Large intestine (tissue), 3 donors: ENCODE results near the gene AIG1. TPM values are rescaled to one million over a fixed set of nuclear protein-coding genes. Genes with fewer than 3 reads are reported as not detected.
"Not testable (repeated sequence)": the region's sequence is repeated elsewhere in the genome, so short reads cannot be mapped to it uniquely, and the experiment has no call there.

Experiments used
- DNase-seq, 2 donors: peaks; one replicate each; pipeline versions ENCODE4 v3.0.0 to v3.0.0-alpha.2; 2013
- H3K27ac ChIP-seq: one replicate; pipeline ENCODE4 v1.5.1; 2013; ENCODE audit warnings: low read length
- H3K27me3 ChIP-seq: 2 replicates; pipeline ENCODE4 v1.6.1; 2013; ENCODE audit warnings: low read length; ENCODE audit not compliant: control insufficient read depth, insufficient read depth
- H3K36me3 ChIP-seq: 2 replicates; pipeline ENCODE4 v1.6.1; 2013; ENCODE audit warnings: low read length; ENCODE audit not compliant: control insufficient read depth, insufficient read depth
- H3K4me1 ChIP-seq: one replicate; pipeline ENCODE4 v1.6.1; 2013; ENCODE audit warnings: low read length; ENCODE audit not compliant: control insufficient read depth, insufficient read depth
- H3K4me3 ChIP-seq: one replicate; pipeline ENCODE4 v1.5.1; 2013; ENCODE audit warnings: low read length
- H3K9me3 ChIP-seq: one replicate; pipeline ENCODE4 v1.6.1; 2013; ENCODE audit warnings: mild to moderate bottlenecking, low read depth, low read length, moderate library complexity; ENCODE audit not compliant: control insufficient read depth
- WGBS: methylation state at CpG from one replicate; pipeline ENCODE4 v1.1.5; 2013; ENCODE audit warnings: low lambda C conversion rate; ENCODE audit not compliant: insufficient coverage; 5-methylcytosine and 5-hydroxymethylcytosine counted together
- polyA plus RNA-seq: library from polyadenylated mRNA; unstranded; fragments of 120-200 nt; gene quantifications from one replicate; pipeline ENCODE4 v1.2.1, GENCODE V29; 2013

The AIG1 gene
- polyA plus RNA-seq, 1 donor = 180 TPM

DNA sequence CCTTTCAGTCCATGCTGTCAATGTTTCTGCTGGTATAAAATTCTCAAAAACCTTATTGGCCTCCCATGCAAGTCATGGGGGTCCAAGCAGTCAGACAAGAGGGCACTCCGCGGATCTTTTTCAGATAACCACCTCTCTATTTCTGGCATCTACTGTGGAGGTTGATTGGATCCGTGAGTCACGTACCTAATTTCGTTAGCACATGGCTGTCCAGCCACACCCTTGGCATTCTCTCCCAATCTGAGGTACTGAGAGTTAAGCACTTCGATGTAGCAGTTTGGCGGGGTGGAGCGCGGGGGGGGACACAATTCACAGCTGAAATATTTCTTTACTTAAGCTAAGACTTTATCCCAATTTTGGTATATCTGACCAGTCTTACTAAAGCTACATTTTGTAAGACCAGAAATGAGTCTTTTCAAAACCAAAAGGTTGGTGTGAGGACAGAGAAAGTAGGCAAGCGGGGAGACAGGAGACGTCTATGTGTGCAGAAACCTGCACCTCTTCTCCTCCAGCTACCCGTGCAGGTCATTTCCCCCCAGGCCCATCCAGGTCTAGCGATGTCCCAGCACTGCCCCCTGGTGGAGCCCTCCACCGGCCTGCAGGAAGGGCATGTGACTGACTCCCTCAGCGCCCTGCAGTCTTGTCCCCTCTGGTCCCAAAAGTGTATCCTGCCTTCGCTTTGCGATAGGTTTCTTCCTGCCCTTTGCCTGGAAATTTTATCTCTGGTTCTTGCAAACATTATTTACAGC is 276.7 kb downstream of the AIG1 start:
- no peaks in the 10 kb centered on the region for H3K4me1 ChIP-seq
- no peak overlapping the region for H3K27ac ChIP-seq
- WGBS = 87% methylated on average over 3 of the region's 17 CpGs
- no peaks in the 10 kb centered on the region for H3K27me3 ChIP-seq
- peaks cover 13% of the 10 kb centered on the region for H3K36me3 ChIP-seq
- no peak for DNase-seq
- no peak overlapping the region for H3K4me3 ChIP-seq
- peaks cover 3% of the 10 kb centered on the region for H3K9me3 ChIP-seq

DNA sequence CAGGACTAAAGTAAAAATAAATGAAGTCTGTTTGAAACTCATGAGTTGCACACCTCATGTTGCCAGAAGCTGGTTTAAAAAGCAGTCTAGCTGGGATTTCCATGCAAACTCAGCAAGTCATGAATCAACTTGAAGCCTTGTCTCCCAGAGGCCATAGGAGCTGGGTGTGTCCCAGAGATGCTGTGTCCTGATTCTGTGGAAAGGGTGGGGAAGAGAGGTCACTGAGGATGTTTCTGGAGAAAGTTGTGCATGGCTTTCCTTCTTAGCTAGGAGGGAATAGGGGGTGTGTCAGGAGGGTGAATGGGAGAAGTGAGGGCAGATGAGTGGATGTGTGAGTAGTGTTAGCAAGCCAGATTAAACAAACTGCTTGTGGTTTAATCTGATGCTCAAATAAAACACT is 278.5 kb downstream of the AIG1 start:
- no peak overlapping the region for H3K27ac ChIP-seq
- H3K27me3 ChIP-seq = no peaks in the 10 kb centered on the region
- H3K4me3 ChIP-seq = no peak overlapping the region
- DNase-seq = no peak
- H3K9me3 ChIP-seq = peaks cover 3% of the 10 kb centered on the region
- H3K4me1 ChIP-seq = no peaks in the 10 kb centered on the region
- peaks cover 8% of the 10 kb centered on the region for H3K36me3 ChIP-seq

DNA sequence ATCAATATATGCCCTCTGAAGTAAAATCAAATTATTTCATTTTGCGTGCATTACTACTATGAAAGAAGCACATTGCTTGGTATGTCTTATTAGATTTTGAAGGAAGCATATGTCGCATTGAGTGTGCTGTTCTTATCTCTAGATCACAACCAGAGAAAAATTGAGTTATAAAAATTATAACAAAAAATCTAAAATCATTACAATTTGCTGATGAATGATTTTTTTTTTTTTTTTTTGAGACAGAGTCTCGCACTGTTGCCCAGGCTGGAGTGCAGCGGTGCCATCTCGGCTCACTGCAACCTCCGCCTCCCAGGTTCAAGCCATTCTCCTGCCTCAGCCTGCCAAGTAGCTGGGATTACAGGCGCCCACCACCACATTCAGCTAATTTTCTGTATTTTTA is 284.8 kb downstream of the AIG1 start:
- not testable (repeated sequence) for H3K27me3 ChIP-seq, H3K36me3 ChIP-seq, H3K9me3 ChIP-seq, H3K27ac ChIP-seq, H3K4me1 ChIP-seq, DNase-seq, H3K4me3 ChIP-seq
- no CpG with 5 or more reads among the region's 7 CpGs for WGBS

DNA sequence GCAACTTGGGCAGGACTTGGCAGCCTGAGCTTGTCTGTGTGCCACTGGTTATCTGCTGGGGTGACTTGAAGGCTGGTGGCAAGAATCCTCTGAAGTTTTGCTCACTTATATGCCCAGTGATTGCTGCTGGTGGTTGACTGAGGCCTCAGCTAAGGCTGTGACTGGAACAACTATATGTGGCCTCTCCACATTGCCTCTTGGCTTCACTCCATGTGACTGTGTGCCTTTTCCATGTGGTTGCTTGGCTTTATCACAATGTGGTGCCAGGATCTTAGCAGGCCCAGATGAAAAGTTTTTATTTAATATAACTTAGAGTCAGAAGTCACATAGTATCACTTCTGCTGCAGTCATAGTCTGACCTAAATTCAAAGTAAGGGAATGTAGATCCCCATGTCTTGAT is 285.3 kb downstream of the AIG1 start:
- peaks cover 8% of the 10 kb centered on the region for H3K9me3 ChIP-seq
- no peaks in the 10 kb centered on the region for H3K27me3 ChIP-seq
- no peak overlapping the region for H3K27ac ChIP-seq
- H3K4me1 ChIP-seq = no peaks in the 10 kb centered on the region
- H3K4me3 ChIP-seq = no peak overlapping the region
- H3K36me3 ChIP-seq = peaks cover 4% of the 10 kb centered on the region
- no peak for DNase-seq

DNA sequence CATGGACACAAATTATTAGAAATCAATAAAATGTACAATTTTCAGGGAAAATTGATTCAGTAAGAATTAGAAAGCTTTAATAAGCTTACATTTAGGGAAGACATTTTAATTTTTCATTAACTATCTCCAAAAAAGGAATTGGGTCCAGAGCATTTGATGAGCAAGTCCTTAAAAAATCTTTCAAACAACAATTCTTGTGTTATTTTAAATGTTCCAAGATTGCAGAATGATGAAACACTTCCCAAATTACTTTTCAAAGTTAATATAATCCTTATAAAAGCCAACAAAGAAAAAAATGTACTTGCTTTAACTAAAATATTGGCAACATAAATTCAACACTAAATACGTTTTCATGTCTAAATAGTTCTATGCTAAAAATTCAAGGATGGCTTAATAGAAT is 287.8 kb downstream of the AIG1 start:
- H3K4me1 ChIP-seq = no peaks in the 10 kb centered on the region
- no peaks in the 10 kb centered on the region for H3K36me3 ChIP-seq
- no peaks in the 10 kb centered on the region for H3K27me3 ChIP-seq
- no peak for DNase-seq
- WGBS = no CpG with 5 or more reads among the region's 1 CpG
- H3K9me3 ChIP-seq = peaks cover 7% of the 10 kb centered on the region
- no peak overlapping the region for H3K4me3 ChIP-seq
- H3K27ac ChIP-seq = no peak overlapping the region

DNA sequence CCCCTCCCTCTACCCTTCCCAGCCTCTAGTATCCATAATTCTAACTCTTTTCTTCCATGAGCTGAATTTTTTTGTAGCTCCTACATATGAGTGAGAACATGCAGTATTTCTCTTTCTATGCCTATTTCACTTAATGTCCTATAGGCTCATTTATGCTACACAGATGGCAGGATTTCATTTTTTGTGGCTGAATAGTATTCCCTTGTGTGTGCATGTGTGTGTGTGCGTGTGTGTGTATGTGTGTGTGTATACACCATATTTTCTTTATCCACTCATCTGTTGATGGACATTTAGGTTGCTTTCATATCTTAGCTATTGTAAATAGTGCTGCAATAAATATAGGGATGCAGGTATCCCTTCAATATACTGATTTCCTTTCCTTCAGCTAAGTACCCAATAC is 288.8 kb downstream of the AIG1 start:
- no peaks in the 10 kb centered on the region for H3K36me3 ChIP-seq
- H3K4me3 ChIP-seq = no peak overlapping the region
- H3K9me3 ChIP-seq = peaks cover 11% of the 10 kb centered on the region
- no peaks in the 10 kb centered on the region for H3K4me1 ChIP-seq
- no peaks in the 10 kb centered on the region for H3K27me3 ChIP-seq
- no peak overlapping the region for H3K27ac ChIP-seq
- no CpG with 5 or more reads among the region's 1 CpG for WGBS
- no peak for DNase-seq

DNA sequence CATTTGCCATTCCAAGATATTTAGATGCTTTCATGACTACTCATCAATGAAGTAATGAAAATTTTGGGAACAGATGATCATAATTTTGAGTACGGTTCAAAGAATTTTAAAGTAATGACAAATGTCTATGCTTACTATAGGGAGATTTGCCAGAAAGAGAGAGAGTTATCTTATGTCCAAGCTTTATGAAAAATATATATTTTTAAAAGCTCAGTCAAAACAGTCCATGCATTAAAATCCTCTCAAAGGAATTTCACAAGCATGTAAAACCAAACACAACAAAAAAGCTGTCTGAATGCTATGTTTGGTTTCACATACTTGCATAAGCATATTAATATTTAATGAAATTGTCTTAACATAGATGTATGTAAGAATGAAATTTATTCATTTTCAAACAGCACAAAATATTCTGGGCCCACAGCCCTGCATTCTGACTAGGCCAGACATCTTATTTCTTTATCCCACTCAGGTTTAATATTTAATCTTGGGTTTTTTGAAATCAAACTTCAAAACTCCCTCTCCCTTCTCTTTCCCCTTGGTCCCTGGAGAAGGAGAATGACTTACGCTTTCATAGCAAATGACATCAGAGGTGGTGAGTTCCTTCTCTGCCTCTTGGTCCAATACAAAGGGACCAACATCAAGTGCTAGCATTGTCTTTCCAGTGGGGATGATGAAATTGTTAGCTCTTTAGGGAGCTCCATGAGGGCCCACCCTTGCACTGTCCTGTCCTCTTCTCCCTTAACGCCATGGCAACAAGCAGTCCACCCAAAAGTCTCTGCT is 295.6 kb downstream of the AIG1 start:
- no peaks in the 10 kb centered on the region for H3K36me3 ChIP-seq
- peak in 1 of 2 donors; percentile 8 for DNase-seq
- peaks cover 16% of the 10 kb centered on the region for H3K9me3 ChIP-seq
- H3K4me1 ChIP-seq = peaks cover 11% of the 10 kb centered on the region
- no peak overlapping the region for H3K4me3 ChIP-seq
- no peak overlapping the region for H3K27ac ChIP-seq
- no peaks in the 10 kb centered on the region for H3K27me3 ChIP-seq
- WGBS = 50% methylated on average over 1 of the region's 3 CpGs

DNA sequence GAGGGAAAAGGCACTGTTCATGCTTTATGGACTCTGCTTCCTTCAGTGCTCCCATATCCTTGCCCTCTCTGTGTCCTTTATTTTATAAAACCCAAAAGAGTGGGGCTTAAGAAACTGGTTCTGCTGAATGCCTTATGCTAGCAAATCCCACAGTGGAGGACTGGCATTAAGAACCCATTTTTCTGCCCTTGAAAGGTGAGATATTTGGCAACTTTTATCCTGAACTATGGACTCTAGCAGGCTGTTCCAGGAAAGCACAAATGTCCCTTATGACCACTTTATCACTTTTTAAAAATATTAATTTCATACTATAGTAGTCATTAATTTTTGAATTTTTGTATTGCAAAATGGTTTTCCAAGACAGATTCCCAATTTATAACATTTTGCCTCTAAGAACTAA is 296.5 kb downstream of the AIG1 start:
- Histone ChIP-seq H3K36me3 (no peaks in the 10 kb centered on the region), H3K4me1 (peaks cover 11% of the 10 kb centered on the region), H3K4me3 (no peak overlapping the region), H3K27me3 (no peaks in the 10 kb centered on the region), H3K9me3 (peaks cover 16% of the 10 kb centered on the region), H3K27ac (peak overlapping the region; percentile 6)
- DNase-seq = peak in 1 of 2 donors; percentile 43

DNA sequence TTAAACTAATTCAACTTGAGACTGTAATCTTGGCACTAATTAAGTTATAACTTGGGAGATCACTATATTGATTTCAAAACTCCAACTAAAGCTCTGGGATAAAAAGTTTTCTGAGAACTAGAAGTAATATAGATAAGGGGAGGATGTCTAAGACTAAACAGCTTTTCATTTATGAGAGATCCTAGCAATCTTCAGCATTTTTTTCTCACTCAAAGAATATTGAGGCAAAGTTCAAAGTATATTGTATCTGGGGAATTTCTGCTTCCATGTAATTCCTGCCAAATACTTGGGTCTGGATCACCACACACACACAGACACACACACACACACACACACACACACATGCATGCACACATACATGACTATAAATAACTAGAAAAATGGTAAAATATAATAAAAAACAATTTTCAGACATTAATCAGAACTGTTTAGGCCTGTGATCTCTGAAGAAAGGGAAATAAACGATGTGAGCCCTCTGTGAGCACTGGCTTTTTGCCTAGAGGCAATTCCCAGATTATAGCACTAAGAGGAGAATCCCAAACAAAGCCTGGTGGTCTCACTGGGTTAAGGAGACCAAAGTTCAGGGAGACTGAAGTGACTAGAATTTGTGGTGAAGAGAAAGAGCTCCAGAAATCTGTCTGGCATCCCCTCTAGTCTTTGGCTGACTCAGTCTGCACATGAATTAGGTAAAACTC is 297.0 kb downstream of the AIG1 start:
- 40% methylated on average over 1 of the region's 1 CpG for WGBS
- peaks cover 16% of the 10 kb centered on the region for H3K9me3 ChIP-seq

DNA sequence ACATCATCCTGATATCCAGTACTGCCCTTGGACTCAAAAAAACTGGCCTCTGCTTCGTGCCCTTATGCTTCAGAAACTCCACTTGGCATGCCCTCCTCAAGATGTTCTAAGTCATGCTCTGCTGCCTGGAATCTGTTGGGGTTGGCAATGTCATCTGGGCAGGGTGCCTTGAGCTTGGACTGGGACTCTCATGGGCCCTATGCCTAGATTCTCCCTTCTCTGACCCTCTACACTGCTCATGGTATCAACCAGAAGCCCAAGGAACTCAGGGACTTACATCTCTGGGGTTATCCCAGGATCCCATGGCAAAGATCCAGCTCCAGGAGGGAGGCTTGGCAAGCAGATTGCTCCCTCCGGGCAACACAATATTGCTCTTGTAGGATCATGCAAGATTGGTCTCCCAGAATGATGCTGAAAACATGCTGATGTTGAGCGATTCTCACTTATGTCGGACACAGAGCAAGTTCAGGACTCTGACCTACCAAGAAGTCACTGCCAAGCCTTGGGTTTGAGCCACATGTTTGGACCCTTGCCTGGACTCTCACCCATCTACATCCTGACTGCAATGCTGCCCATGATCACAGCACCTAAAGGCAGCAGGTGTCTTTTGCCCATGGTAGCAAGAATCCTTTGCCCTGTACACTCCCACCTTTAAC is 301.0 kb downstream of the AIG1 start:
- no peaks in the 10 kb centered on the region for H3K36me3 ChIP-seq
- no peak for DNase-seq
- H3K4me3 ChIP-seq = no peak overlapping the region
- peaks cover 10% of the 10 kb centered on the region for H3K4me1 ChIP-seq
- 100% methylated on average over 1 of the region's 4 CpGs for WGBS
- H3K9me3 ChIP-seq = no peaks in the 10 kb centered on the region
- no peaks in the 10 kb centered on the region for H3K27me3 ChIP-seq
- H3K27ac ChIP-seq = no peak overlapping the region

More for the DNA sequence above, 297.0 kb downstream of the AIG1 start:
- DNase-seq = peak in 1 of 2 donors; percentile 61
- Histone ChIP-seq H3K27ac (peak overlapping the region; percentile 29), H3K4me1 (peaks cover 11% of the 10 kb centered on the region), H3K4me3 (no peak overlapping the region), H3K27me3 (no peaks in the 10 kb centered on the region), H3K36me3 (no peaks in the 10 kb centered on the region)
